Measurements from ENCODE around the gene MAGI2.

MAGI2 gene

GRCh38 chr7:78395298-78396036, 1058.0 kb downstream of the MAGI2 start:
- no peak for DNase-seq

- DNase-seq = no peak
These were observed 1064.4 kb downstream of the MAGI2 start for GRCh38 chr7:78389022-78389421.

- no peak for DNase-seq
These were observed 1066.9 kb downstream of the MAGI2 start for GRCh38 chr7:78386520-78386919.

GRCh38 chr7:78383096-78383880, 1070.2 kb downstream of the MAGI2 start:
- DNase-seq = no peak

- DNase-seq = no peak
These were observed 1074.3 kb downstream of the MAGI2 start for GRCh38 chr7:78379148-78379547.

- no peak for DNase-seq
These were observed 1075.9 kb downstream of the MAGI2 start for GRCh38 chr7:78377532-78377931.

- DNase-seq = no peak
These were observed 1082.5 kb downstream of the MAGI2 start for GRCh38 chr7:78370936-78371335.

- no peak for DNase-seq
These were observed 1084.7 kb downstream of the MAGI2 start for GRCh38 chr7:78368771-78369170.

GRCh38 chr7:78367280-78367773, 1086.1 kb downstream of the MAGI2 start:
- no peak for DNase-seq

GRCh38 chr7:78363866-78364265, 1089.6 kb downstream of the MAGI2 start:
- no peak for DNase-seq

- DNase-seq = no peak
These were observed 1093.6 kb downstream of the MAGI2 start for GRCh38 chr7:78359836-78360235.

- DNase-seq = no peak
These were observed 1095.8 kb downstream of the MAGI2 start for GRCh38 chr7:78357709-78358108.

- DNase-seq = no peak
These were observed 1097.6 kb downstream of the MAGI2 start for GRCh38 chr7:78355834-78356233.

- no peak for DNase-seq
These were observed 1102.5 kb downstream of the MAGI2 start for GRCh38 chr7:78350926-78351325.

GRCh38 chr7:78350391-78350790, 1103.1 kb downstream of the MAGI2 start:
- no peak for DNase-seq

- DNase-seq = no peak
These were observed 1106.6 kb downstream of the MAGI2 start for GRCh38 chr7:78346827-78347226.

GRCh38 chr7:78345979-78346378, 1107.5 kb downstream of the MAGI2 start:
- no peak for DNase-seq

- no peak for DNase-seq
These were observed 1108.1 kb downstream of the MAGI2 start for GRCh38 chr7:78345293-78345911.

GRCh38 chr7:78334426-78334825, 1119.0 kb downstream of the MAGI2 start:
- DNase-seq = no peak

GRCh38 chr7:78333530-78334425, 1119.7 kb downstream of the MAGI2 start:
- DNase-seq = no peak

GRCh38 chr7:78329001-78329655, 1124.3 kb downstream of the MAGI2 start:
- no peak for DNase-seq

- no peak for DNase-seq
These were observed 1125.7 kb downstream of the MAGI2 start for GRCh38 chr7:78327718-78328117.
